A549 (cell line): Measurements from ENCODE around the gene PANK3. TPM values are rescaled to one million over a fixed set of nuclear protein-coding genes. Genes with fewer than 3 reads are reported as not detected.
A peak's percentile ranks its signal among the peaks of the same experiment; 100 is the strongest.

Source experiments
- ATAC-seq, 2 experiments: fragments of 200-7000 bp in 1 of 2; fragments of >200 bp in 1 of 2; cut with Nextera tagmentation in 1 of 2; cut with Tn5 transposase in 1 of 2; 3 replicates each; pipeline versions ENCODE4 v1.8.0 to v1.9.1; 2018 to 2020; ENCODE audit warnings: mild to moderate bottlenecking in 1 of 2, moderate library complexity in 1 of 2
- CTCF ChIA-PET: fragments of 300-600 bp; sonication (Branson Sonifier 250); formaldehyde crosslinking; extraction: SDS; loops from one replicate; lab custom pipeline; 2021; ENCODE audit warnings: antibody characterized with exemption, inconsistent platforms; lab: Yijun Ruan, JAX
- POLR2A ChIA-PET: fragments of 350-600 bp; formaldehyde crosslinking; extraction: SDS; loops from one replicate; lab custom pipeline; 2021; ENCODE audit warnings: antibody characterized with exemption, inconsistent platforms; lab: Yijun Ruan, JAX
- DNase-seq, 2 experiments: peaks; one replicate each; pipeline versions ENCODE4 v3.0.0 to v3.0.0-alpha.2; 2011 to 2016; ENCODE audit warnings: low read depth in 1 of 2, low spot score in 1 of 2
- FAIRE-seq: peaks from 2 replicates; lab custom pipeline; 2011; peaks lifted over from hg19 to GRCh38; lab: Jason Lieb, UNC
- H3K27ac ChIP-seq, 2 experiments: fragments of >200 bp; sonication (Bioruptor Twin); formaldehyde crosslinking; 3 replicates each; pipeline ENCODE4 v1.5.1; 2016 to 2017
- H3K4me1 ChIP-seq: fragments of >200 bp; sonication (Bioruptor Twin); formaldehyde crosslinking; 3 replicates; pipeline ENCODE4 v1.6.1; 2016
- H3K4me2 ChIP-seq: fragments of >200 bp; sonication (Bioruptor Twin); formaldehyde crosslinking; 3 replicates; pipeline ENCODE4 v1.6.1; 2016
- H3K4me3 ChIP-seq: fragments of >200 bp; sonication (Bioruptor Twin); formaldehyde crosslinking; 3 replicates; pipeline ENCODE4 v1.5.1; 2016
- H3K9me3 ChIP-seq: fragments of >200 bp; sonication (Bioruptor Twin); formaldehyde crosslinking; 3 replicates; pipeline ENCODE4 v1.6.1; 2016
- CEBPB ChIP-seq, 2 experiments: fragments of >200 bp in 1 of 2; sonication (Bioruptor Twin) in 1 of 2; formaldehyde crosslinking in 1 of 2; IDR thresholded peaks; 2 replicates each; pipeline ENCODE4 v1.6.1; 2012 to 2016
- CHD2 ChIP-seq: fragments of 150-350 bp; IDR thresholded peaks from 2 replicates; pipeline ENCODE4 v1.6.1; 2014; ENCODE audit warnings: low read length; ENCODE audit not compliant: partially characterized antibody
- CHD4 ChIP-seq: fragments of 200-600 bp; sonication (generic); IDR thresholded peaks from 2 replicates; pipeline ENCODE4 v1.6.1; 2016; ENCODE audit warnings: antibody characterized with exemption, mild to moderate bottlenecking, borderline replicate concordance
- EP300 ChIP-seq, 2 experiments: fragments of >200 bp; sonication (Bioruptor Twin); formaldehyde crosslinking; IDR thresholded peaks; 2 replicates in 1 of 2; 3 replicates in 1 of 2; pipeline ENCODE4 v1.6.1; 2016 to 2017
- ESRRA ChIP-seq: fragments of 150-350 bp; IDR thresholded peaks from 2 replicates; pipeline ENCODE4 v1.6.1; 2014; ENCODE audit warnings: mild to moderate bottlenecking, low read length, borderline replicate concordance
- FOXS1 ChIP-seq: fragments of 250-450 bp; sonication (Bioruptor Pico); IDR thresholded peaks from 2 replicates; pipeline ENCODE4 v1.5.0; 2020; ENCODE audit warnings: mild to moderate bottlenecking, moderate library complexity
- HOXA7 ChIP-seq: fragments of 250-450 bp; sonication (Bioruptor Pico); IDR thresholded peaks from 2 replicates; pipeline ENCODE4 v1.5.0; 2020; ENCODE audit warnings: mild to moderate bottlenecking, moderate library complexity
- HOXB13 ChIP-seq: fragments of 250-450 bp; sonication (Bioruptor Pico); IDR thresholded peaks from 2 replicates; pipeline ENCODE4 v1.5.0; 2020; ENCODE audit warnings: low read depth, mild to moderate bottlenecking, moderate library complexity
- MYC ChIP-seq: IDR thresholded peaks from 2 replicates; pipeline ENCODE4 v1.6.1; 2012; ENCODE audit warnings: mild to moderate bottlenecking, inconsistent platforms, low read length, improper control_type of control experiment, borderline replicate concordance
- RFX5 ChIP-seq: fragments of 450-650 bp; IDR thresholded peaks from 2 replicates; pipeline ENCODE4 v1.7.1; 2014; ENCODE audit warnings: antibody characterized with exemption, mild to moderate bottlenecking, moderate library complexity
- RNF2 ChIP-seq: fragments of 200-600 bp; sonication (generic); IDR thresholded peaks from 2 replicates; pipeline ENCODE4 v1.6.1; 2016; ENCODE audit warnings: low read depth, mild to moderate bottlenecking, antibody characterized with exemption, moderate library complexity, borderline replicate concordance
- SMC3 ChIP-seq: fragments of >200 bp; sonication (Bioruptor Twin); formaldehyde crosslinking; IDR thresholded peaks from 3 replicates; pipeline ENCODE4 v1.6.1; 2018; ENCODE audit warnings: inconsistent platforms
- SREBF2 ChIP-seq: fragments of 450-650 bp; IDR thresholded peaks from 2 replicates; pipeline ENCODE4 v1.6.1; 2014; ENCODE audit warnings: mild to moderate bottlenecking, moderate library complexity
- TFCP2L1 ChIP-seq: fragments of 250-450 bp; sonication (Bioruptor Pico); IDR thresholded peaks from 2 replicates; pipeline ENCODE4 v1.5.0; 2021; ENCODE audit warnings: mild to moderate bottlenecking
- TP53 ChIP-seq: fragments of 250-450 bp; sonication (Bioruptor Pico); IDR thresholded peaks from 2 replicates; pipeline ENCODE4 v1.5.0; 2021; ENCODE audit warnings: mild to moderate bottlenecking, moderate library complexity
- ZSCAN20 ChIP-seq: fragments of 250-450 bp; sonication (Bioruptor Pico); IDR thresholded peaks from 2 replicates; pipeline ENCODE4 v1.8.0; 2022; ENCODE audit warnings: mild to moderate bottlenecking, moderate library complexity
- WGBS: methylation state at CpG from one replicate; pipeline ENCODE4 v1.1.6; 2017; ENCODE audit errors: missing lambda C conversion rate; 5-methylcytosine and 5-hydroxymethylcytosine counted together
- polyA plus RNA-seq, 4 experiments: library from polyadenylated mRNA; depleted of rRNA in 3 of 4; stranded (reverse); fragments of >200 nt; fragmentation: RNase III in 1 of 4; extraction: RNeasy Plus Mini Kit Qiagen cat#74134 plus additional on column Dnase treatment in 1 of 4; gene quantifications; 2 replicates in 3 of 4; 3 replicates in 1 of 4; pipeline ENCODE4 v1.2.3, GENCODE V29; 2011 to 2017
- TF ChIP-seq, protein P1 (sequence below): fragments of 200-600 bp; sonication (generic); IDR thresholded peaks from 2 replicates; pipeline ENCODE4 v1.6.1; 2016; ENCODE audit warnings: antibody characterized with exemption, mild to moderate bottlenecking, moderate library complexity
- TF ChIP-seq, protein P2 (sequence below): fragments of >200 bp; sonication (Bioruptor Twin); formaldehyde crosslinking; IDR thresholded peaks from 3 replicates; pipeline ENCODE4 v1.6.1; 2016
- TF ChIP-seq, protein P3 (sequence below): fragments of >200 bp; sonication (Bioruptor Twin); formaldehyde crosslinking; IDR thresholded peaks from 2 replicates; pipeline ENCODE4 v1.6.1; 2016
- TF ChIP-seq, protein P4 (sequence below): fragments of 250-450 bp; sonication (Bioruptor Pico); IDR thresholded peaks from 2 replicates; pipeline ENCODE4 v1.5.0; 2021; ENCODE audit warnings: mild to moderate bottlenecking, moderate library complexity, borderline replicate concordance

Gene PANK3
- polyA plus RNA-seq, 2 of the 4 experiments (the other 2 are of a cell fraction) = 21.9 to 41.3 TPM

DNA sequence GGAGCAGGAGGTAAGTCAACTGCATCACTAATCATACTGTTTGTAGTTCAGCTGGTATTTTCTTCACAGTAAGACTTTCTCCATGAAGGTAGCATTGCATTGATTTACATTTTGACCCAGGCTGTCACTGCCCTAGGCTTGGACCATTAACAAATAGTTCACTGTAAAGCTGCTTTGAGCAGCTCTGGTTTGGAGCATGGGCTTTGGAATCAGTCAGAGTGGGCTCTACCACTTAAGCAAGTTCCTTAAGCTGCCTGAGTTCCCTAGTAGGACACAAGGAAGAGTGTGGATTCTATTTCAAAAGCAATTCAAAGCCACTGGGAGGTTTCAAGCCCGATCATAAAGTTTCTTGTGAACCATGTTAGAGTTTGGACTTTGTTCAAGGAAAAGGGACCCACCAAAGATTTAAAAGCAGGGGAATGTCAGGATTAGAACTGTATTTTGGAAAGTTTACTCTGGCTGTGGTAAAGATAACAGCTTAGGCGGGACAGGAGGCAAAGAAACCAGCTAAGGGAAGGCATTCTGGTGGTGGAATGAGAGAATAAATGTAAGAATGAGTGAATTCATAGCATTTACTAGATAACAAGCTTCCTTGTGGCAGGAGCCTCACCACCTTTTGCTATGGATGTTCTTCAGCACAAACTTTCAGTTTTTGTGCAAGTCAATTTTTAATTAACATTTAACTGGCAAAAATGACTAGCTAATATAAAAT, 12.3 kb upstream of the PANK3 start:
- Histone ChIP-seq H3K4me2 (0 out of 3 replicates have a peak overlapping the region, but pooled peaks have one; percentile 18), H3K4me1 (peaks cover 14% of the 10 kb centered on the region; the same call in 1 of the 3 replicates), H3K27ac (no peak overlapping the region; a peak in 1 of 6 replicates), H3K4me3 (no peak overlapping the region), H3K9me3 (no peaks in the 10 kb centered on the region)
- WGBS = 29% methylated on average over 2 of the region's 2 CpGs
- POLR2A ChIA-PET = interaction anchor here (0.7 kb wide), 1 partner anchor 12 kb away, joined by 9 read pairs; the partner anchor contains the start of gene PANK3
- FAIRE-seq (no peak), ATAC-seq (peak in 1 of 2 experiments; percentile 43; a peak in 2 of 6 replicates), DNase-seq (no peak)
- CTCF ChIA-PET = interaction anchor here (0.7 to 1.6 kb wide), 3 partner anchors 8 to 1056 kb away, joined by 3 read pairs; no protein-coding TSS in a partner anchor
- no peak for TF ChIP-seq ESRRA
- TF ChIP-seq SREBF2 = no peak
- no peak for TF ChIP-seq ZSCAN20 (CRISPR knock-in tag)
- TF ChIP-seq, protein P1, sequence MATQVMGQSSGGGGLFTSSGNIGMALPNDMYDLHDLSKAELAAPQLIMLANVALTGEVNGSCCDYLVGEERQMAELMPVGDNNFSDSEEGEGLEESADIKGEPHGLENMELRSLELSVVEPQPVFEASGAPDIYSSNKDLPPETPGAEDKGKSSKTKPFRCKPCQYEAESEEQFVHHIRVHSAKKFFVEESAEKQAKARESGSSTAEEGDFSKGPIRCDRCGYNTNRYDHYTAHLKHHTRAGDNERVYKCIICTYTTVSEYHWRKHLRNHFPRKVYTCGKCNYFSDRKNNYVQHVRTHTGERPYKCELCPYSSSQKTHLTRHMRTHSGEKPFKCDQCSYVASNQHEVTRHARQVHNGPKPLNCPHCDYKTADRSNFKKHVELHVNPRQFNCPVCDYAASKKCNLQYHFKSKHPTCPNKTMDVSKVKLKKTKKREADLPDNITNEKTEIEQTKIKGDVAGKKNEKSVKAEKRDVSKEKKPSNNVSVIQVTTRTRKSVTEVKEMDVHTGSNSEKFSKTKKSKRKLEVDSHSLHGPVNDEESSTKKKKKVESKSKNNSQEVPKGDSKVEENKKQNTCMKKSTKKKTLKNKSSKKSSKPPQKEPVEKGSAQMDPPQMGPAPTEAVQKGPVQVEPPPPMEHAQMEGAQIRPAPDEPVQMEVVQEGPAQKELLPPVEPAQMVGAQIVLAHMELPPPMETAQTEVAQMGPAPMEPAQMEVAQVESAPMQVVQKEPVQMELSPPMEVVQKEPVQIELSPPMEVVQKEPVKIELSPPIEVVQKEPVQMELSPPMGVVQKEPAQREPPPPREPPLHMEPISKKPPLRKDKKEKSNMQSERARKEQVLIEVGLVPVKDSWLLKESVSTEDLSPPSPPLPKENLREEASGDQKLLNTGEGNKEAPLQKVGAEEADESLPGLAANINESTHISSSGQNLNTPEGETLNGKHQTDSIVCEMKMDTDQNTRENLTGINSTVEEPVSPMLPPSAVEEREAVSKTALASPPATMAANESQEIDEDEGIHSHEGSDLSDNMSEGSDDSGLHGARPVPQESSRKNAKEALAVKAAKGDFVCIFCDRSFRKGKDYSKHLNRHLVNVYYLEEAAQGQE = no peak
- TF ChIP-seq HOXA7 (CRISPR knock-in tag) = no peak
- TF ChIP-seq, protein P2, sequence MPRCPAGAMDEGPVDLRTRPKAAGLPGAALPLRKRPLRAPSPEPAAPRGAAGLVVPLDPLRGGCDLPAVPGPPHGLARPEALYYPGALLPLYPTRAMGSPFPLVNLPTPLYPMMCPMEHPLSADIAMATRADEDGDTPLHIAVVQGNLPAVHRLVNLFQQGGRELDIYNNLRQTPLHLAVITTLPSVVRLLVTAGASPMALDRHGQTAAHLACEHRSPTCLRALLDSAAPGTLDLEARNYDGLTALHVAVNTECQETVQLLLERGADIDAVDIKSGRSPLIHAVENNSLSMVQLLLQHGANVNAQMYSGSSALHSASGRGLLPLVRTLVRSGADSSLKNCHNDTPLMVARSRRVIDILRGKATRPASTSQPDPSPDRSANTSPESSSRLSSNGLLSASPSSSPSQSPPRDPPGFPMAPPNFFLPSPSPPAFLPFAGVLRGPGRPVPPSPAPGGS = no peak
- no peak for TF ChIP-seq MYC
- TF ChIP-seq RFX5 = no peak
- TF ChIP-seq, protein P3, sequence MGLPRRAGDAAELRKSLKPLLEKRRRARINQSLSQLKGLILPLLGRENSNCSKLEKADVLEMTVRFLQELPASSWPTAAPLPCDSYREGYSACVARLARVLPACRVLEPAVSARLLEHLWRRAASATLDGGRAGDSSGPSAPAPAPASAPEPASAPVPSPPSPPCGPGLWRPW = no peak
- no peak for TF ChIP-seq HOXB13 (CRISPR knock-in tag)
- TF ChIP-seq CHD2 = no peak
- TF ChIP-seq SMC3 = no peak
- no peak for TF ChIP-seq RNF2
- no peak for TF ChIP-seq TP53
- TF ChIP-seq TFCP2L1 (CRISPR knock-in tag) = no peak
- TF ChIP-seq CEBPB (IDR thresholded peaks at IDR 0.05) = no peak
- TF ChIP-seq, protein P4, sequence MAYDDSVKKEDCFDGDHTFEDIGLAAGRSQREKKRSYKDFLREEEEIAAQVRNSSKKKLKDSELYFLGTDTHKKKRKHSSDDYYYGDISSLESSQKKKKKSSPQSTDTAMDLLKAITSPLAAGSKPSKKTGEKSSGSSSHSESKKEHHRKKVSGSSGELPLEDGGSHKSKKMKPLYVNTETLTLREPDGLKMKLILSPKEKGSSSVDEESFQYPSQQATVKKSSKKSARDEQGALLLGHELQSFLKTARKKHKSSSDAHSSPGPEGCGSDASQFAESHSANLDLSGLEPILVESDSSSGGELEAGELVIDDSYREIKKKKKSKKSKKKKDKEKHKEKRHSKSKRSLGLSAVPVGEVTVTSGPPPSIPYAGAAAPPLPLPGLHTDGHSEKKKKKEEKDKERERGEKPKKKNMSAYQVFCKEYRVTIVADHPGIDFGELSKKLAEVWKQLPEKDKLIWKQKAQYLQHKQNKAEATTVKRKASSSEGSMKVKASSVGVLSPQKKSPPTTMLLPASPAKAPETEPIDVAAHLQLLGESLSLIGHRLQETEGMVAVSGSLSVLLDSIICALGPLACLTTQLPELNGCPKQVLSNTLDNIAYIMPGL (CRISPR knock-in tag) = no peak
- no peak for TF ChIP-seq CHD4
- TF ChIP-seq EP300 (IDR thresholded peaks at IDR 0.05) = no peak
- TF ChIP-seq FOXS1 = no peak
